ENCODE results near the gene TMEM115.
"Not testable (repeated sequence)": the region's sequence is repeated elsewhere in the genome, so short reads cannot be mapped to it uniquely, and the experiment has no call there.

Gene TMEM115

GRCh38 chr3:50314342-50314741 lies 45.0 kb downstream of the TMEM115 start:
- no peak for DNase-seq

- not testable (repeated sequence) for DNase-seq
Observed at GRCh38 chr3:50312041-50312440, 47.3 kb downstream of the TMEM115 start.

Measured in retina (tissue), 1 donor.